ENCODE measurements around the gene CCDC85C.

Gene CCDC85C

DNA sequence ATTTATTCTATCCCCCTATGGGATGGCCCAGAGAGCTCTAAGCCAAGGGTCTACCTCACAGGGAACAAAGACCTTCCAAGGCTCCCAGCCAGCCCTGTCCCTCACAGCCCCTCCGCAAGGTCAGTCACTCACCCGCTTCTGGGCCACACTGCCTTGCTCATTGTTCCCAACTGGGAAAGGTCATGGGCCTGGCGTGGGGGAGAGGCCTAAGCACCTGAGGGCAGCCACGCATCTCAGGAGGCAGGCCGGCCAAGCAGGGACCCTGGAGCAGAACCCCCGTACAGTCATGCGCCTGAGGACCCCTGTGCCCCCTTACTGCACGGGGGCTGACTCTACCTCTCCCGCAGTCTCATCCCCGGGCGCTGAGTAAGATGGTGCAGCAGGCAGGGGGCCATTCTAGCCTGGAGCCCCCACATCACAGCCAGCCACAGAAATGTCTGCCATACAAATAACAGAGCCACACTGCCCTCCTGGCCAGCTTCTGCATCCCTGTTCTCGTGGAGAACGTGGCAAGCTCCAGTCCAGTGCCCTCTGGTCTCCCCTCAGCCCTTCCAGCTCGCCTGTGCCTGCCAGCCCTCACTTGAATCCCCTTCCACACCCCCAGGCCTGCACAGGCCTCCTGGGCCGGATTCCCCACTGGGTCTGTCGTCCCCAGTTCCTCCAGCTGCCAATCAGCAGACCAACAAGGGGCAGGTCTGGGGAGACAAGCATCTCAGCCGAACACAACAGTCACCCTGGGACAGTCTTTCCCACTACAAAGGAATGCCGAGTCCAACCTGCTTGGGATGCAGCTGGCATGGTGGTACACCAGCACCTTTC is 16.3 kb downstream of the CCDC85C start:
- DNase-seq: no peak

DNA sequence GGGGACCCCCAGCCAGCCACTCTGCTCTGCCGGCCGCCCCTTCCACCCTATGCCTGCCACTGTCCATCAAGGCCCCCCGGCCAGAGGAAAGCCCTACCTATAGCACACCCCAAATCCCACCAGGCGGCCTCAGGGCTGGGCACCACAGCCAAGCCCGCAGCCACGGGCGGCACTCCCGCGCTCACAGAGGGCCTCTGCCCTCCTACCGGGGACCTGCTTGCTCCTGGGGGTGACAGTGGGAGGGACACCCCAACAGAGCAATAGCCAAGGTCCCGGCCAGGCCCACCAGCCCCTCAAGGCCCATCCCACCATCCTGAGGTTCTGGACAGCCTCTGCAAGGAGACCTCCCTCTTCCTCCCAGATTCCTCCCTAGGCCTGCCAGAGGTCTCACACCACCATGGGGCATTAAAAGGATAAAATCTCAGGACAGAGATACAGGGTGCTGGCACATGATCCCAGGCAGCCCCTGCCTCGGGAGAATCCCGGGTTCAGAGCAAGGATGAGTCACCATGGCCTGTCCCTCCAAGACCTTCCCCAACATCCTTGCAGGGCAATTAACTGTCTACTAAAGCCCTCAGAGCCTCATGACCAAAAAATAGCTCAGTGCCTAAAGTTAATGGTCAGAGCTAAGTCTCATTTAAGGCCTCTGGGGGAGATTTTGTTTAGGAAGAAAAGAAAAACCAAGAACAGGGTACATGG is 17.1 kb downstream of the CCDC85C start:
- DNase-seq: no peak

DNA sequence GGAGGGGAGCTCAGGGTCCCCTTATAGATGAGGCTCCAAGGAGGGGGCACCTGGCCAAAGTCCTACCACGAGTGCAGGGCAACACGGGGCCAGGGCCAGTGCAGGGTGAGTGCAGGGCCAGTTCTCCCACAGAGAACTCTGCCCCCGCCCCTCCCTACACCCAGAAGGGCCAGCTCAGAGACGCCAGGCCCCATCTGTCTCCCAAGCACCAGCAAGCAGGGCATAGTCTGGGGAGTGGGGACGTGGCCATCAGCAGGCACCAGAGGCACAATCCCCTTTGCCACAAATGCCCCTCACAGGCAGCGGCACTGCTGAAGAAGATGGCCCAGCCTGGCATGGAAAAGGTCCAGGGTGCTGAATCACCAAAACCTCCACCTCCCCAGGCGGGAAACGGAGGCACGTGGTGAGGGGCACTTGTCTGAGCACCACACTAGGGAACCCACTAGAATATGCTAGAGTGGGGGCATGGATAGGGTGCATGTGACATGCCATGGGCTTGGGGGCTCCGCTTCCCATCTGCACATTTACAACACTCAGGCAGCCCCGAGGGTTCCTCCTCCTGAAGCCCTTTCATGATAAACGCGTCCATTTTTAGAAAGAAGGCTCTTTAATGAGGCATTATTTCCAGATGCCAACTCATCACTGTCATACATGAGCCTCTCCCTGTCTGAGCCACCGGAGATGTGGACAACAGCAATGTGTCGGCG is 17.8 kb downstream of the CCDC85C start:
- no peak for DNase-seq

DNA sequence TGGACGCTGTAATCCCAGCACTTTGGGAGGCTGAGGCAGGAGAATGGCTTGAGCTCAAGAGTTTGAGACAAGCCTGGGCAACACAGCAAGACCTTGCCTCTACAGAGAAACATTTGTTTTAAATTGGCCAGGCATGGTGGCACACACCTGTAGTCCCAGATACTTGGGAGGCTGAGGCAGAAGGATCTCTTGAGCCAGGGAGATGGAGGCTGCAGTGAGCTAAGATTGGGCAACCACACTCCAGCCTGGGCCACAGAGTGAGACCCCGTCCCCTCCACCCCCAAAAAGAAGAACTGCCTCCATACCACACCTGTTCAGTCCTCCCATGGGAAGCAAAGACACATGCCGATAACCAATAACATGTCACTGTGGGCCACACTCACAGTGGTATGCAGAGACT is 19.2 kb downstream of the CCDC85C start:
- DNase-seq: no peak

DNA sequence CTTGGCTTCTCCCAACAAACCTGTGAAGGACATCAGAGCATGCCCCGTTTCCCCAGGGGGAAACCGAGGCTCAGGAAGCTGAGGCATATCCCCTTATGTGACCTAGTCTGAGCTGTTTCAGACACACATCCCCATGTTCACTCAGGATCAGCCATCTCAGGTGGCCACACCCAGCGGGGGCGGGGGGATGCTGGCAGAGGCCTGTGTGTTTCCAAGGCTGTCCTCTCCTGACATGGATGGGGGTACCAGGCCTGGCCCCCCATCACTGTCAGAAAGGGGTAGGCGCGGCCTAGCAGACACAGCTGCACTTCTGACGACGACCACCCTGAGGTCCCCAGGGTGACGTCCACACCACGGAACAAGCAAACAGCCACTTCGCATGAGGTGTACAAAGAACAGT is 22.1 kb downstream of the CCDC85C start:
- DNase-seq: no peak

DNA sequence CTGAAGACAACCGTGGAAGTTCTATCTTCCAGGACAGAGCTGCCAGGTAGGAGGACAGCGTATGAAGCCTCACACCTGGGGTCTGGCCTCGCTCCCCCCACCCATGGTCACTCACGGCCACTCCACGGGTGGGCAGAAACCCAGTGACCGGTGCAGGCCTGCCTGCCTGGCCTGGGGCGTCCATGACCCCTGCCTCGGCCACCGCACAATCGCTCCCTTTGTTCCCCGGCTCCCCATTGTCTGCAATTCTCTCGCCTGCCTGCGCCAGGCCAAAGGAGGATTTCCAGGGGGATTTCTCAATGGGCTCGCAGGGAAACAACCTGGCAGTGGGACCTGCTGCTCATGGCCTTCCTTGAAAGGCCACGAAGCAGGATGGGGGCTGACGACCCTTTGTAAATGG is 22.6 kb downstream of the CCDC85C start:
- no peak for DNase-seq

DNA sequence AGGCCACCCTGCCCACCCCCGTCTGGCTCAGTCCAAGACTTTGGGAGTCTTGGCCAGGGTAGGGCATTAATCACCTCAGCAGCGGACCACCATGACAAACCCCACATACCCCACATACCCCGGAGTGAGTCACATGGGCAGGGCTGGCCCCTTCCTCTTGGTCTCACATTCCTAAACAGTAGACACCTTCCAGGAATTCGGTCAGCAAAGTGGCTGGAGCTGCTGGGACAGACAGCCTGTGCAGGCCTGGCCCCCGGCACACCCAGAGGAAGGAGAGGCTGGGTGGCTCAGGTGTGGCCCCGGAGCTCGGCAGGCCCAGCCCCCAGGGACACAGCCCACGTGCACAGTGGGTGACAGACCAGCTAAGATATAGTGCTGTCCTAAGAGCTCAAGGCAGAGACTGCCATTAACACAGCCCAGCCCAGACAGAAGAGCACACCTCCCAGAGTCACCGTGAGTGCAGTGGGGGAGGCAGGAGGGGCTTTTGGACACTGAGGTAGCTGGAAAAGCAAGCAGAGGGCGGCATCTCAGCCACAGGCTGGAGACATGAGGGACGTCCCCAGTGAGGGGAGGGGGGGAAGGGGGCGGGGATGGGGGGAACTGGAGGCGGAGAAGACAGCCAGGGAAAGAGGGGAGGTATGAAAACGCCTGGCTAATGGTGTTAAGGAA is 24.0 kb downstream of the CCDC85C start:
- no peak for DNase-seq

DNA sequence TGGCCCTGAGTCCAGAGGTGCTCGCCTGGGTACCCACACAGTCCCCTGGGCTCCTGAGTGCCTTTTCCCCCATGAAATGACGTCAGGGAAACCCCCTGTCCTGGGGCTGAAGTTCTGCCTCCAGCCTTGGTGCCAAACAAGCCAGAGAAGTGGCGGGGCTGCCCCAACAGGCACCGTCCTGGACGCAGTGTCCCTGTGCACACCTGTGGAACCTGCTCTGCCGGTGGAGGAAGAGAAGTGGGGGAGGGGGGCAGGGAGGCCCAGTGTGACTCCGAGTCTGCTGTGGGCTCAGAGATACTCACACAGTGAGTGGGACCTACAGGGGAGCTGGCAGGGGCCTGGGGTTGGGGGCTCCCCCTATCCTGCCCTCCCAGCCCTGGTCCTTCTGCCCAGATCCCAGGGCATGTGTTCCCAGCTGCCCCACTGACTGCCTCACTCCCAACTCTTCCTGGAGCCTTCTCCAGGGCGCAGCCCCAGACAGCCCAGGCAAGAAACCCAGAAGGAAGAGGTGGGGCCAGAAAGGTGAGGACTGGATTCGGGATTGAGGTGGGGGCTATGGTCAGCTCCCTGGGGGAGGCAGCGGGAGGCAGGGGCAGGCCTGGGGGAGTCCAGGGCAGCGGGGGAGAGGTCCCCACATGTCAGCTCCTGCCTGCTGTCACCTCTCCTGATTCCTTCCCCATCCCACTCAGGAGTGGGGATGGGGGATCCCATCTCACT is 24.7 kb downstream of the CCDC85C start:
- DNase-seq: no peak

DNA sequence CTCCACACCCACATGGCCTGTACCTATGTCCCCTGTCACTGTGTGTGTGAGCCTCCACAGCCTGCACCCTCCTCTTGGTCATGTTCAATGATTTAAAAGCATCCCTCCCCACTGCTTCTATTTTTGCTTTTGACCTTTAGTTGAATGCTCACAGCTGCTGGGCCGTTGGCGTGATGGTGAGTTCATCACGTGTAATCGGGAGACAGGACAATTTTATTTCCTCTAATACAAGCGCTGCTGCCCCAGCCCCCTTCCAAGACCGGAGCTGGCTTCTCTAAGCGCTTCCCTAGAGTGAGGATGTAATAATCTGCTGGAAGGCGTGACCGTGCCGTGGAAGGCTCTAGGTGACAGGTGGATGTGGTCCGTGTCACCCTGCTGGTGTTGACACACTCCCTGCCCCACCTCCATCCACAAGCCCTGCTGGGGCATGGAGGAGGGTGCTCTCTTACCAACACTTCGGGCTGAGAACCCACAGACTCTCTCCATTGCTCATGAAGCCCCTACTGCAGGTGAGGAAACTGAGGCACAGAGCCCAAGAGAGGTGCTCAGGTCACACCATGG is 25.4 kb downstream of the CCDC85C start:
- DNase-seq: no peak

DNA sequence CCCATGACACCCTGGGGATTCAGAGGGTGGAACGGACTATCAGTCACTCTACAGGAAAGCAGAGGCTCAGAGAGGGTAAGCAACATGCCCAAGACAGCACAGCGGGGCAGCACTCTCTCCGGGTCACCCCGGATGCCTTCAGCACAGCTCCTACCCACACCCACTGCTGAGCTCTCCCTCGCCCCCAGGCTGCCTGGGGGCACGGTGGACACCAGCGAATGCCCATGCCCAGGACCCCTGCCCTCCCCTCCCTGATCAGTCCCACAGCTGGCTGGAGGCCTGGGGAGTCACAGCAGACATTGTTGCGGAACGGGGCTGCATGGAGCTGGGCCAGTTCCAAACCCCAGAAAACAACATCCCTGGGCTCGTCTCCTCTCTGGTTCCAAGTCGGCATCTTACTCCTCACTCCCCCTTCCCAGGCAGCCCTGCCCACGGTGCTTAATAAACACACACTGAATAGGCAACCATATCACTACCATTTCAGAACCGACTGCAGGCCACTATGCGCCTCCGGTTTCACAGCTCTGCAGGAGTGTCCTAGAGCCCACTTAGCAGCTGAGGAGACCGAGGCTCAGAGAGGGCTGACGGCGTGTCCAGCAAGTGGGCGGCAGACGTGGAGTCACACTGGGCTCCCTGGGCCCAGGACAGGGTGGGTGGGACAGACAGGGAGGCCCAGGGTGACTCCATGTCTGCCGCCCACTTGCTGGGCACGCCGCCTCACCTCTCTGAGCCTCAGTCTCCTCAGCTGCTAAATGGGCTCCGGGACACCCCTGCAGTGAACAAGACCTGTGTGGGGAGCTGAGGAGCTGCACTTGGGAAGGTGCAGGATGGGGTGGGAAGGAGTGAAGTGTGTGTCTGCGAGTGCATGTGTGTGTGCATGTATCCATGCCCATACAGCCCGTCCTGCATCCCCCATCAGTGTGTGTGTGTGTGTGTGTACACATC is 27.0 kb downstream of the CCDC85C start:
- no peak for DNase-seq

DNA sequence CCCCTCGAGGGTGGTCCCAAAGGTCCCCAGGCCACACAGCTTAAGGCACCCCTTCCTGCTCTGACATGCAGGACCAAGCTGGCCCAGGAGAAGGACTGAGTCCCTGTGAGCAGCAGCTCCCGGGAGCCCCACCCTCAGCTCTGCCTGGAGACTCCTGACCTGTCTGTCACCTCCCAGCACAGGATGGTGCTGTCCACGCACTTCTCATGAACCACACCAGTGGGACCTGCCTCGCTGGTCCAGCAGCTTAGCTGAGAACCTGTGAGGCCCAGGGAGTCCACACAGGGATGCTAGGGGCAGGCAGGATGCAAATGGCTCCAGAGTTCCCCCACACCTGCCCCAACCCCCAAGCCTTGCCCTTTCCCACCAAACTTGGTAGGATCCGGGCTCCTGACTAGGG is 27.7 kb downstream of the CCDC85C start:
- no peak for DNase-seq

DNA sequence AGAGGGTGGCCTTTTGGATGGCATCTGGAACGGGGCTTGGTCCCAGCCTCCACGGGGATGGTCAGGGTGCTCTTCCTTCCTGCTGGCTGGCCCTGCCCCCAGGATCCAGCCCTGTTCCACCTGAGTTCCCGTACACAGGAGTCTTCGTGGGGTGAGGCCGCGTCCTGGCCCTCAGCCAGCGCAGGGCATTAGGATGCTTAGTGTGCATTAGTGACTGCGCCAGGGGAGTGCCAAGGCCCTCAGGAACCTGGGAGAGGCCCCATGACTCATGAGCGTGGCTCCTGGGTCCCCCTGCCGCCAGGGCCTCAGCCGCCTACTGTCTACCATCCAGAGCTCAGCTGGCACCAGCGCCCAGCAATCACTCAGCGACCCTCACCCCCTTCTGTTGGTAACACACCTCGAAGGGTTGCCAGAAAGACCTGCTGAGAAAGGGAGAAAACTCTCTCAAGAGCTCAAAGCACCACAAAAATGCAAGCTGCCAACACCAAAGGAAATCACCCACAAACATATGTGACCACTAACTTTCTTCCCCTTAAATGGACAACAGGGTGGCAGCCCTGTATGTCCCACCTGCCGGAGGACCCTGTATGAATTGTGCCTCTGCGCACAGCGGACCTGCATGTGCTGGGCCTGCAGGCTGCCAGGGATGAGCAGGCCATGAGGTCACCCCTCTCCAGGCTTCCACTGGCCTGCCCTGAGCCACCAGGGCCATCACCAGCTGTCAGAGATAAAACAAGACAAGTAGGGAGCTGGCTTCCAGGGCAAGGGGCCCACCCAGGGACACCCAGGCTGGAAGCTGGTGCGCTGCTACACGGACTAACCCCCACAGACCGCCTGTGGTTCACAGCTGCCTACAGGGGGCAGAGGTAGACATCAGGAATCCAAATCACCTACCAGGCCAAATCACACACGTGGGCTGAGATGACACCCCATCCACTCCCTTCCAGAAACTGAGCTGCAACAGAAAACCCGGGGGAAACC is 28.7 kb downstream of the CCDC85C start:
- DNase-seq: no peak

DNA sequence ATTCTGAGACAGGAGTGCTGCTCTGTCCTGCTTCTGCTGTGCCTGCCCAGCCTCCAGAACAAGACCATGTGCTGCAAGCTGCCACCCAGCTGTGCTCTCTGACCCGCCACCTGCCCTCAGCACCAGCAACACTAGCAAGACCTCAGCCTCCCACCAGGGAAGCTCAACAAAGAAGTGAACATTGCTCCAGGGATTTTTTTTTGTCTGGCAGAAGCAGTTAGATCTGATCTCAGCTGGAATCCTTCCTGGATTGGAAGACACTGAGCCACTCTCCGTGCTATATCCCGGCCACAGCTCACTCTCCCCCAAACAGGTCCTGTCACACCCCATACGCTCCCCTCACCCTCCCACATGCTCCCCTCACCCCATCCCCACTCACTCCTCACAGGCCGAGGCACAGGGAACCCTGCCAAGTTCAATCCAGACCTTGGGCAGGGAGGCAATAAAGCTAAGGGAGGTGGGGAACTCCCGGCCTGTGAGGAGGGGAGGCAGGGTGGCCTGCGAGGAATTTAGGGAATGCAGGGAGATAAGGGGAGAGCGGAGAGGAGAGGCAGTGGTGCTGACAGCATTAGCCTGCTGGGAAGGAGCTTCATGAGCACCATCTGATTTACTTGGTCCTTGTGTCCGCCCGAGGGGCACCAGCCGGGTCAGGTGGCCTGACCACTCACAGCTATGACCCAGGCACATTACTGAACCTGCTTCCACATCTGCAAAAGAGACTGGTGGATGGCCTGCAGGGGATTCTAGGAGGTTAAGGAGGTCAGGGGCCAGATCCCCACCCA is 29.7 kb downstream of the CCDC85C start:
- DNase-seq: no peak

DNA sequence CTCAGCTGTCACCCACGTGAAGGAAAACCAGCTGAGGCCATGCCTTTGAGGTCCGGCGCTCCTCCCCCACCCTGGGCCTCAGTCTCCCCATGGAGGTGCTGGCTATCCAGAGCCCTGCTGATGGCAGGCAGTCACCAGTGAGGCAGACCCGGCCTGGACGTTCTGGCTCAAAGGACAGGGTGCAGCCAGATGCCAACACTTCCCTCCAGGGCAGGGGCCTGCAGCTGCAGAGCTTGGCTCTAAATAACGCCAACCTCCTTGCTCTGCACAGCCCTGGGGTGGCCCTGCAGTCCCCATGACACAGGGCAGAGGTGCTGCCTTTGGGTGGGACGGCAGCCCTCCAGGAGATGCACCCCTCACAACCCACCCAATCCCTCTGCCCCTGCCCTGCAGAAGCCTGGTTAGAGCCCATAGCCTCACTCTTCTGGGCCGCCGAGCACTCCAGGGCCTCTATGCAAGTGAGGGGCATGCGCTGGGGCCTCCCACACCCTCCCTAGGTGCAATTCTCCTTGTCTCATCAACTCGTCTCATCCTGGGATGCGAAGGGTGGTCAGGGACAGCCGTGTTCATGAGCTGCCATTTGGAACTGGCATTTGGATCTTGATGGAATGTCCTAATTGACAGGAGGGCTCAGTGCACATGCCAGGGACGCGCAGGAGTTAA is 30.4 kb downstream of the CCDC85C start:
- DNase-seq: no peak

DNA sequence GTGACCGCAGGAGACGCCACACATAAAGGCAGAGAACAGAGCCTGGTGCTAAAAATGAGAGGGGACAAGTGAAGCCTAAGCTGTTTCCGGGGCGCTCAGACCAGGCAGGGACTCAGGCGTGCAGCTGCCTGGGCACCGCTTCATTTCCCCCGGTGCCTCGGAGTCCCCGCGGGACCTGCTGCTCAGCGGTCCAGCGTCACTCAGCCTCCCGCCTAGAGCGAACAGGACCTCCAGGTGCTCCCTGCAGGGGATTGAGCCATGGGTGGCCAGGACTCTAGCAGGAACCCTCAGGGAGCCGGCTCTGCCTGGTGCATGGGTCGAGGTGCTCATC is 31.0 kb downstream of the CCDC85C start:
- no peak for DNase-seq

DNA sequence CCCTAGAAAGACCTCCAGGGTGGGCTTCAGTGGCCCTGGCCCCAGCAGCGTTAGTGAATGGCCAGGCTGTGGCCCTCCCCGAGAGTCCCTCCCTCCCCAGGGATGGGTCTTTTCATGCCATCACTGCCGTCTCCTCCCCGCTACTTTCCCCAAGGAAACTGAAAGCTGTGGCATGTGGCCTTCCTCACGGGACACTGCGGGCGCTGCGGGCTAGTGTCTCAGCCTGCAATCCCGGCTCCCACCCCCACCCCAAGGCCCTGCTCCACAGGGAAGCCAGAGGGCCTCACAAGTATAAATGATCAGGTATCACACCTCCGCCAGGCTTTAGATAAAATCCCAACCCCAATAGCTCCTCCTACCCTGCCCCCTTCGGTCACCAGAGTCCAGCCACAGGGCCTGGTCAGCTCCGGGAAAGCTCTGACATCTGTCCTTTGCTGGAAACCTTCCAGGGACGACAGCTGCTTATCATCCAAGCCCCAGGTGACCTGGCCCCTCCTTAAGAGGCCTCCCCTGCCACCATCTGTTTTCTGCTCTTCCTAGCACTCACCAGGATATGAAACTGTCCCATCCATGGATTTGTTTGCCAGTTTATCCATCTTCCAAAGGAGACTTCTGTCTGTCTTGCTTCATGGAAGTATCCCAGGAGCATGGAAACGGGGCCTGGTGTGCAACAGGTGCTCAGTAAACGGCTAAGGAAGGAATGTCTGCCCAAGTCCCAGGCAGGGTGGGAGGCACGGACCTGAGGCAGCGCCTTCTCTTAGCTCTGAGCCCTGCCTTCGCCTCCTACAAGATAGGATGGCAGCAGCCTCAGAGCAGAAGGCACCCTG is 31.6 kb downstream of the CCDC85C start:
- DNase-seq: no peak

DNA sequence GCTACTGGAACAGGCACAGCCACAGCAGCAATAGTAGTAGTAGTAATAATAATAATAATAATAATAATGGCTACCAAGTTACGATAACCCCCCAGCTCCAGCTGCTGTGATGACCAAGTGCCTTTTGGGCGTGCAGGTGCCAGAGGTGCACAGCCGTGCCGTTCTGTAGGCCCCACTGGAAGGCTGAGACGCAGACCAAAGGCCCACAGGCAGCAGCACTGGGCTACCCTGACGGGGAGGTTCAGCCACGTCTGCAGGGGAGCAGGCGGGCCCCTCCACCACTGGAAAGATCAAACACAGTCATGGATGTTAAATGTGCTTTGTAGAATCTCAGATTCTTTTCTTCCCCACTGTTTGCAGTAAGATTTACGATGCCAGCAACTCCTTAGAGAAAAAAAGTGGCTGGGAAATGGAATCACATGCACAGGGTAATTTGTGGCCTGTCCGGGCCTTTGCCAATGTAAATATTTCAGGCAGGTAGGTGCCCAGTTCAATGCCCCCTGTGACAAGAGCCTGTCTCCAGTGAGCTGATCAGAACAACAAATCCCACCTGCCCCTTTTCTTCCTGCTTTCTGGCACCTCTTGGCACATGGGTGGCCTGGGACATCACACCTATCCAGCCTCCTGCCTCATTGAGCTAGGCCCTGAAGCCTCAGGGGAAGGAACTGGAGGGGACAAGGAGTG is 32.6 kb downstream of the CCDC85C start:
- DNase-seq: no peak

Data from NCI-H1436 (cell line).